DOHH2 (cell line): ENCODE data around the gene EPHB3.

Experiments used
- CTCF ChIP-seq: fragments of 200-600 bp; sonication (generic); IDR thresholded peaks from one replicate; pipeline ENCODE4 v1.5.1; 2014; ENCODE audit warnings: antibody characterized with exemption, mild to moderate bottlenecking, low read depth, low read length; ENCODE audit not compliant: poor library complexity, severe bottlenecking
- EZH2phosphoT487 ChIP-seq: fragments of 200-600 bp; sonication (generic); IDR thresholded peaks from 2 replicates; pipeline ENCODE4 v1.6.1; 2017; ENCODE audit warnings: borderline replicate concordance, mild to moderate bottlenecking, antibody characterized with exemption, low read length, moderate library complexity, mixed read lengths

- TF ChIP-seq CTCF (no peak), EZH2phosphoT487 (no peak)
These were observed 8.9 kb downstream of the EPHB3 start for GRCh38 chr3:184570489-184570888.
